Hepatocyte (in vitro differentiated cells): ENCODE measurements around the gene ELFN1. TPM values are rescaled to one million over a fixed set of nuclear protein-coding genes. Genes with fewer than 3 reads are reported as not detected.

ENCODE experiments used
- DNase-seq: peaks from one replicate; pipeline ENCODE4 v3.0.0-alpha.2; 2016; ENCODE audit warnings: low spot score
- H2AFZ ChIP-seq: fragments of 200-600 bp; sonication (generic); 2 replicates; pipeline ENCODE4 v1.6.0; 2016; ENCODE audit warnings: antibody characterized with exemption, mild to moderate bottlenecking
- H3K27ac ChIP-seq: fragments of 200-600 bp; sonication (generic); 2 replicates; pipeline ENCODE4 v1.5.1; 2016; ENCODE audit warnings: mild to moderate bottlenecking
- H3K27me3 ChIP-seq: fragments of 200-600 bp; sonication (generic); 2 replicates; pipeline ENCODE4 v1.6.1; 2016
- H3K36me3 ChIP-seq: fragments of 200-600 bp; sonication (generic); replicated peaks from 2 replicates; pipeline ENCODE4 v1.5.1; 2016; ENCODE audit warnings: low read depth; ENCODE audit not compliant: insufficient read depth
- H3K4me1 ChIP-seq: fragments of 200-600 bp; sonication (generic); 2 replicates; pipeline ENCODE4 v1.5.1; 2016; ENCODE audit warnings: mild to moderate bottlenecking, moderate library complexity; ENCODE audit not compliant: insufficient read depth
- H3K4me2 ChIP-seq: fragments of 200-600 bp; sonication (generic); 2 replicates; pipeline ENCODE4 v1.6.0; 2016
- H3K4me3 ChIP-seq: fragments of 200-600 bp; sonication (generic); 2 replicates; pipeline ENCODE4 v1.5.1; 2016; ENCODE audit warnings: mild to moderate bottlenecking
- H3K79me2 ChIP-seq: fragments of 200-600 bp; sonication (generic); 2 replicates; pipeline ENCODE4 v1.6.0; 2017; ENCODE audit warnings: mild to moderate bottlenecking
- H3K9me2 ChIP-seq: fragments of 200-600 bp; sonication (generic); replicated peaks from 2 replicates; pipeline ENCODE4 v1.6.0; 2017; ENCODE audit warnings: mild to moderate bottlenecking; ENCODE audit not compliant: insufficient read depth
- H3K9me3 ChIP-seq: fragments of 200-600 bp; sonication (generic); 2 replicates; pipeline ENCODE4 v1.5.1; 2016; ENCODE audit warnings: low read depth, mild to moderate bottlenecking
- H4K20me1 ChIP-seq: fragments of 200-600 bp; sonication (generic); 2 replicates; pipeline ENCODE4 v1.6.0; 2016; ENCODE audit warnings: mild to moderate bottlenecking; ENCODE audit not compliant: insufficient read depth, poor library complexity, severe bottlenecking
- EZH2 ChIP-seq: fragments of 200-600 bp; sonication (generic); IDR thresholded peaks from 2 replicates; pipeline ENCODE4 v1.6.1; 2016; ENCODE audit warnings: antibody characterized with exemption, mild to moderate bottlenecking, borderline replicate concordance
- EZH2phosphoT487 ChIP-seq: fragments of 200-600 bp; sonication (generic); IDR thresholded peaks from one replicate; pipeline ENCODE4 v1.6.1; 2018; ENCODE audit warnings: antibody characterized with exemption, mild to moderate bottlenecking, low read depth, moderate library complexity; ENCODE audit not compliant: unreplicated experiment, severe bottlenecking
- WGBS: methylation state at CpG from one replicate; pipeline ENCODE4 v1.1.6; 2016; ENCODE audit warnings: low lambda C conversion rate; ENCODE audit errors: missing lambda C conversion rate; 5-methylcytosine and 5-hydroxymethylcytosine counted together
- polyA plus RNA-seq: library from polyadenylated mRNA; unstranded; fragments of >200 nt; fragmentation: Nextera tagmentation; extraction: Ambion mirVana; gene quantifications from 2 replicates; pipeline ENCODE4 v1.2.1, GENCODE V29; 2016
- total RNA-seq: library from RNA; depleted of rRNA; stranded (reverse); fragments of >200 nt; gene quantifications from 2 replicates; pipeline ENCODE4 v1.2.3, GENCODE V29; 2014
- TF ChIP-seq, protein P1 (sequence below): fragments of 200-600 bp; sonication (generic); IDR thresholded peaks from 2 replicates; pipeline ENCODE4 v1.5.1; 2016; ENCODE audit warnings: antibody characterized with exemption, mild to moderate bottlenecking; ENCODE audit not compliant: poor library complexity

The ELFN1 gene
- total and polyA plus RNA-seq, 2 experiments from 2014 or later, result 3.6 to 5.5 TPM

DNA sequence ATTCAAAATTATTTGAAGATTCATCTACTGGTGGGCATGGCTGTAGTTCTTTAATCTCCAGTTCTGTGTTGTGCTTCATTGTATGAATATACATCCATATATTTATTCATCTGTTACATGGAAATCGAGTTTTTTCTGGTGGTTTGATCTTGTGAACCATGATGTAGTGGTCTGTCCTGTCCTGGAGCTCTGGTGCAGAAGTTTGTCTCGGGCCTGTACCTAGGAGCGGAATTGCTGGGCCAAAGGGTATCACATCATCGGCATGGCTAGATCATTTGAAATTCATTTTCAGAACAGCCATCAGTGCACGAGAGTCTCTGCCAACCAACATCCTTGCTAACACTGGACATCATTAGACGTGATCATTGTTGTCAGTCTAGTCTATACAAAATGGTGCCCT is 107.0 kb downstream of the ELFN1 start:
- no peak for DNase-seq

DNA sequence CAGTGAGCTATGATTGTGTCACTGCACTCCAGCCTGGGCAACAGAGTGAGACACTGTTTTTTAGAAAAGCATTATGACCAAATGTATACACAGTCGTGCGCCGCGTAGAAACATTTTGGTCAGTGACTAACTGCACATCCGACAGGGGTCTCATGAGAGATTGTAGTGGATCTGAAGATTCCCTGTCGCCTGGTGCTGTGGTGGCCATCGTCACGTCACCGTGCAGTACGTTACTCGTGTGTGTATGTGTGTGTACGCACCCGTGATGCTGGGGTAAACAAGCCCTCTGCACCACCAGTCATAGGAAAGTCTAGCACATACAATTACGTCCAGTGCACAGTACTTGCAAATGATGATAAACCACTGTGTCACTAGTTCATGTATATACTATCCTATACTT is 109.4 kb downstream of the ELFN1 start:
- no peaks in the 10 kb centered on the region for H3K9me2 ChIP-seq
- H3K36me3 ChIP-seq, result no peaks in the 10 kb centered on the region
- no peak overlapping the region for H3K4me2 ChIP-seq
- TF ChIP-seq EZH2, result no peak
- TF ChIP-seq EZH2phosphoT487, result no peak
- TF ChIP-seq, protein P1, sequence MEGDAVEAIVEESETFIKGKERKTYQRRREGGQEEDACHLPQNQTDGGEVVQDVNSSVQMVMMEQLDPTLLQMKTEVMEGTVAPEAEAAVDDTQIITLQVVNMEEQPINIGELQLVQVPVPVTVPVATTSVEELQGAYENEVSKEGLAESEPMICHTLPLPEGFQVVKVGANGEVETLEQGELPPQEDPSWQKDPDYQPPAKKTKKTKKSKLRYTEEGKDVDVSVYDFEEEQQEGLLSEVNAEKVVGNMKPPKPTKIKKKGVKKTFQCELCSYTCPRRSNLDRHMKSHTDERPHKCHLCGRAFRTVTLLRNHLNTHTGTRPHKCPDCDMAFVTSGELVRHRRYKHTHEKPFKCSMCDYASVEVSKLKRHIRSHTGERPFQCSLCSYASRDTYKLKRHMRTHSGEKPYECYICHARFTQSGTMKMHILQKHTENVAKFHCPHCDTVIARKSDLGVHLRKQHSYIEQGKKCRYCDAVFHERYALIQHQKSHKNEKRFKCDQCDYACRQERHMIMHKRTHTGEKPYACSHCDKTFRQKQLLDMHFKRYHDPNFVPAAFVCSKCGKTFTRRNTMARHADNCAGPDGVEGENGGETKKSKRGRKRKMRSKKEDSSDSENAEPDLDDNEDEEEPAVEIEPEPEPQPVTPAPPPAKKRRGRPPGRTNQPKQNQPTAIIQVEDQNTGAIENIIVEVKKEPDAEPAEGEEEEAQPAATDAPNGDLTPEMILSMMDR, result no peak
- no peak overlapping the region for H3K4me3 ChIP-seq
- no peaks in the 10 kb centered on the region for H3K9me3 ChIP-seq
- no peaks in the 10 kb centered on the region for H3K79me2 ChIP-seq
- no peak overlapping the region for H3K27ac ChIP-seq
- no peaks in the 10 kb centered on the region for H3K4me1 ChIP-seq
- 94% methylated on average over 14 of the region's 14 CpGs for WGBS
- H3K27me3 ChIP-seq, result no peaks in the 10 kb centered on the region
- H4K20me1 ChIP-seq, result no peaks in the 10 kb centered on the region
- H2AFZ ChIP-seq, result no peak overlapping the region
- DNase-seq, result no peak

More for the DNA sequence above, 107.0 kb downstream of the ELFN1 start:
- H3K79me2 ChIP-seq, result no peaks in the 10 kb centered on the region
- WGBS, result 89% methylated on average over 6 of the region's 6 CpGs
- no peaks in the 10 kb centered on the region for H3K4me1 ChIP-seq
- no peaks in the 10 kb centered on the region for H3K27me3 ChIP-seq
- no peak overlapping the region for H3K4me2 ChIP-seq
- no peaks in the 10 kb centered on the region for H3K9me2 ChIP-seq
- H3K36me3 ChIP-seq, result no peaks in the 10 kb centered on the region
- H4K20me1 ChIP-seq, result no peaks in the 10 kb centered on the region
- H3K27ac ChIP-seq, result no peak overlapping the region
- no peak overlapping the region for H2AFZ ChIP-seq
- TF ChIP-seq, protein P1, result no peak
- TF ChIP-seq EZH2phosphoT487 (no peak), EZH2 (no peak)
- H3K4me3 ChIP-seq, result no peak overlapping the region
- no peaks in the 10 kb centered on the region for H3K9me3 ChIP-seq

DNA sequence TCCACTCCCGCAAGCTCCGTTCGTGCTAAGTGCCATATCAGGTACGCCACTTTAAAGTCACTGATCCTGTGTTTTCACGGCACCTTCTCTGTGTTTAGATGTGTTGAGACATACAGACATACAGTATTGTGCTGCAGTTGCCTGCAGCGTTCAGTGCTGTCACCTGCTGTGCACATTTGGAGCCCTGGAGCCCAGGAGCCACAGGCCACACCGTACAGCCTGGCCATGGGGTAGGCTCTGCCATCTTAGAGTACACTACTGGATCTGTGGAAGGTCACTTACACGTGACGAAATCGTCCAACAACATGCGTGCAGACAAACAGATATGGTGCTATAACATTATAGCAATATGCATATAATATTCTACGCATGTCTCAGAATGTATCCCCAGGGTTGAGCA is 111.3 kb downstream of the ELFN1 start:
- no peak for DNase-seq
- Histone ChIP-seq H3K36me3 (no peaks in the 10 kb centered on the region), H3K4me3 (no peak overlapping the region), H3K79me2 (no peaks in the 10 kb centered on the region), H4K20me1 (no peaks in the 10 kb centered on the region), H3K27me3 (no peaks in the 10 kb centered on the region), H3K4me1 (no peaks in the 10 kb centered on the region), H3K9me3 (no peaks in the 10 kb centered on the region), H3K9me2 (no peaks in the 10 kb centered on the region), H2AFZ (no peak overlapping the region), H3K4me2 (no peak overlapping the region), H3K27ac (no peak overlapping the region)
- TF ChIP-seq EZH2 (no peak), EZH2phosphoT487 (no peak)
- TF ChIP-seq, protein P1, result no peak
- 96% methylated on average over 12 of the region's 12 CpGs for WGBS

DNA sequence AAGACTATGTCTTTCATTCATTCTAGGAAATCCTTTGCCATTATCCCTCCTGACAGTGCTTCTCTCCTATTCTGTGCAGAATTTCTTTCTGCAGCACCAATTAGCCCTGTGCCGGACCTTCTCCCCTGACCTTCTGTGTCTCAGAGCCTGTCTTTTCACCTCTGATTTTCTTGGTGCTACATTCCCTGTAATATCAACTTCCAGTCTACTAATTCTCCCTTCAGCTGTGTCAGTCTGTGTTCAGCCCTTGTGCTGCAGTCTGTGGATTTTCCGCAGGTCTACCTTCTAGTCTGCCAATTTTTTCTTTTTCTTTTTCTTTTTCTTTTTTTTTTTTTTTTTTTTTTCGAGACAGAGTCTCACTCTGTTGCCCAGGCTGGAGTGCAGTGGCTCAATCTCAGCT is 115.8 kb downstream of the ELFN1 start:
- Histone ChIP-seq H3K79me2 (no peaks in the 10 kb centered on the region), H2AFZ (no peak overlapping the region), H3K27ac (no peak overlapping the region), H3K9me2 (no peaks in the 10 kb centered on the region), H3K27me3 (no peaks in the 10 kb centered on the region), H3K36me3 (no peaks in the 10 kb centered on the region), H3K4me2 (no peak overlapping the region), H4K20me1 (no peaks in the 10 kb centered on the region), H3K4me3 (no peak overlapping the region), H3K9me3 (no peaks in the 10 kb centered on the region), H3K4me1 (no peaks in the 10 kb centered on the region)
- no peak for DNase-seq
- TF ChIP-seq EZH2phosphoT487 (no peak), EZH2 (no peak)
- WGBS, result 86% methylated on average over 3 of the region's 3 CpGs
